Measurements from ENCODE around the gene COL18A1.
"Not testable (repeated sequence)": the region's sequence is repeated elsewhere in the genome, so short reads cannot be mapped to it uniquely, and the experiment has no call there.

Gene COL18A1

GRCh38 chr21:45367402-45368351 lies 37.3 kb upstream of the COL18A1 start:
- no peak for DNase-seq (ENCODE audit: low spot score)
- in situ Hi-C loops (cut with MboI; ENCODE audit: low pct_unique_long_range_greater_than_20kb, low sequenced_read_pairs, unreplicated experiment) = no loop called here
- TF ChIP-seq, protein P1, sequence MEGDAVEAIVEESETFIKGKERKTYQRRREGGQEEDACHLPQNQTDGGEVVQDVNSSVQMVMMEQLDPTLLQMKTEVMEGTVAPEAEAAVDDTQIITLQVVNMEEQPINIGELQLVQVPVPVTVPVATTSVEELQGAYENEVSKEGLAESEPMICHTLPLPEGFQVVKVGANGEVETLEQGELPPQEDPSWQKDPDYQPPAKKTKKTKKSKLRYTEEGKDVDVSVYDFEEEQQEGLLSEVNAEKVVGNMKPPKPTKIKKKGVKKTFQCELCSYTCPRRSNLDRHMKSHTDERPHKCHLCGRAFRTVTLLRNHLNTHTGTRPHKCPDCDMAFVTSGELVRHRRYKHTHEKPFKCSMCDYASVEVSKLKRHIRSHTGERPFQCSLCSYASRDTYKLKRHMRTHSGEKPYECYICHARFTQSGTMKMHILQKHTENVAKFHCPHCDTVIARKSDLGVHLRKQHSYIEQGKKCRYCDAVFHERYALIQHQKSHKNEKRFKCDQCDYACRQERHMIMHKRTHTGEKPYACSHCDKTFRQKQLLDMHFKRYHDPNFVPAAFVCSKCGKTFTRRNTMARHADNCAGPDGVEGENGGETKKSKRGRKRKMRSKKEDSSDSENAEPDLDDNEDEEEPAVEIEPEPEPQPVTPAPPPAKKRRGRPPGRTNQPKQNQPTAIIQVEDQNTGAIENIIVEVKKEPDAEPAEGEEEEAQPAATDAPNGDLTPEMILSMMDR (IDR thresholded peaks at IDR 0.05; ENCODE audit: extremely low read depth, insufficient read depth, missing control alignments) = no peak

DNA sequence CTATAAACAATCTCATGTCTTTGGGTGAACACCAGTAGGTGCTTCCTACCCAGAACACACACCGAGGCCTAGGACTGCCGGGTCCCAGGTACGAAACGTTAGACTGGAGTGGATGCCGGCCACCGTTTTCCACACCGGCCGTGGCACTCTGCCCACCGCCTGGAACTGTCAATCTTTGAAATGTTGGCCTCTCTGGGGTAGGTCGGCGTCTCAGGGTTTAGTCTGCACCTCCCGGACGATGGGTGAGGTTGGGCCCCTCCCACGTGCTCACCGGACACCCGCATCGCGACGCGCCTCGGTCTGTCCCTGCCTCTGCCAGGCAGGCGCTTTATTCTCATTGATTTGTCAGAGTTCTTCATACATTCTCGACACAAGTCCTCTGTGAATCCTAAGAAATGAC lies 35.9 kb upstream of the COL18A1 start:
- DNase-seq (ENCODE audit: low spot score); in situ Hi-C loops (cut with MboI; ENCODE audit: low pct_unique_long_range_greater_than_20kb, low sequenced_read_pairs, unreplicated experiment): not testable (repeated sequence)

DNA sequence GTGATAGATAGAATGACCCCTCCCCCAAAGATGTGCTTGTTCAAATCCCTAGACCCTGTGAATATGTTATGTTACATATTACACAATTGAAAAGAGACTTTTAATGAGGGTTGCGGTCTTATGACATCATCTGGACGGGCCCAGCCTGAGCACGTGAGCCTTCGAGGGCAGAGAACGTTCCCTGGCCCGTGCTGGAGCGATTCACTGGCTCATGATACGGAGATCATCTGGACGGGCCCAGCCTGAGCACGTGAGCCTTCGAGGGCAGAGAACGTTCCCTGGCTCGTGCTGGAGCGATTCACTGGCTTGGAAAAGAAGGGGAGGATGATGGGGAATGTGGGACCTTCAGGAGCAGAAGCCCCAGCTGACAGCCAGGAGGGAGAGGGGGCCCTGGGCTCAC lies 34.4 kb upstream of the COL18A1 start:
- DNase-seq (ENCODE audit: low spot score) = no peak
- TF ChIP-seq, protein P1 (IDR thresholded peaks at IDR 0.05; ENCODE audit: extremely low read depth, insufficient read depth, missing control alignments) = no peak
- in situ Hi-C loops (cut with MboI; ENCODE audit: low pct_unique_long_range_greater_than_20kb, low sequenced_read_pairs, unreplicated experiment) = no loop called here

DNA sequence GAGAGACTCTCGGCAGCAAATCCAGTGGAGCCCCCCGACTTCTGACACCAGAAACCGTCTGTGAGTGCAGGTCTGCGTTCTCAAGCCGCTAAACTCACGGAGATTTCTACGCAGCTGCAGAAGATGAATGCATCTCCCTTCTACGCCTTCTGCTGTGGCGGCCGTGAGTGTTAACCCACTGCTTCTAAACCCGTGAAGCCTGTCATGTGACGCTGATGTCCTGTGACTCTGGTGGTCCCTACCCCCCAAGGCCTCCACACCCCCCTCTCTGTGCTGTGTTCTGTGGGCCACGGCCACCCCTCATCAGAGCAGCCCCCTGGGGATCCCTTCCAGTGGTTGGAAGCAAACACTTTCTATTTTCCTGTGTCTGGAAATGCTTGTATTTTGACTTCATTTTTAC lies 33.9 kb upstream of the COL18A1 start:
- no peak for DNase-seq (ENCODE audit: low spot score)
- in situ Hi-C loops (cut with MboI; ENCODE audit: low pct_unique_long_range_greater_than_20kb, low sequenced_read_pairs, unreplicated experiment) = no loop called here
- TF ChIP-seq, protein P1 (IDR thresholded peaks at IDR 0.05; ENCODE audit: extremely low read depth, insufficient read depth, missing control alignments) = no peak

DNA sequence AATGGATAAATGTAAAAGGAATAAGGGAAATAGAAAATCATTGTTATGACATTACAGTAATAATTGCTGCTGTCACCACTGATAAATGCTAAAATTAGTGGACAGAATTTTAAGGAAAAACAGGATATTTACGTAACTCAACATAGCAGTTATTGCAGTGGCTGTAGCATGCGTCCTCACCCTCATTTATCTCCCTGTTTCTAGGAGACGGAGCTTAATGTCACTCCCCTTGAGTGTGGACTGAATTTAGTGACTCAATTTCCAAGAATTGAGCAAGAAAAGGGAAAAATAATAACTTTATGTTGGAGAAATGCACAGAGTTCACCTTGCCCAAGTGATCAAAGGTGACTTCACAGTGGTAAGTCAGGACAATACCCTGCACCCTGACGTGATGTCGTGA lies 33.3 kb upstream of the COL18A1 start:
- no peak for DNase-seq (ENCODE audit: low spot score)
- TF ChIP-seq, protein P1 (IDR thresholded peaks at IDR 0.05; ENCODE audit: extremely low read depth, insufficient read depth, missing control alignments) = no peak
- in situ Hi-C loops (cut with MboI; ENCODE audit: low pct_unique_long_range_greater_than_20kb, low sequenced_read_pairs, unreplicated experiment) = no loop called here

GRCh38 chr21:45372732-45373355 lies 32.1 kb upstream of the COL18A1 start:
- TF ChIP-seq, protein P1 (IDR thresholded peaks at IDR 0.05; ENCODE audit: extremely low read depth, insufficient read depth, missing control alignments) = no peak
- no peak for DNase-seq (ENCODE audit: low spot score)
- in situ Hi-C loops (cut with MboI; ENCODE audit: low pct_unique_long_range_greater_than_20kb, low sequenced_read_pairs, unreplicated experiment) = no loop called here
